Measurements from ENCODE around the gene NOTCH2. TPM values are rescaled to one million over a fixed set of nuclear protein-coding genes. Genes with fewer than 3 reads are reported as not detected.

Gene NOTCH2
- total RNA-seq, 1 donor from 2014 or later, result 3.5 TPM

- no peaks in the 10 kb centered on the region for H3K27me3 Mint-ChIP-seq (ENCODE audit: unreplicated experiment)
- H3K4me1 Mint-ChIP-seq (ENCODE audit: low read depth, unreplicated experiment), result no peaks in the 10 kb centered on the region
Observed at GRCh38 chr1:119933397-119933796, 136.1 kb downstream of the NOTCH2 start.

GRCh38 chr1:119929643-119930315 is 139.7 kb downstream of the NOTCH2 start:
- Mint-ChIP-seq H3K4me3 (ENCODE audit: unreplicated experiment) (no peak overlapping the region), H3K4me1 (ENCODE audit: low read depth, unreplicated experiment) (no peaks in the 10 kb centered on the region), H3K9me3 (ENCODE audit: unreplicated experiment) (peaks cover 3% of the 10 kb centered on the region), H3K27ac (ENCODE audit: unreplicated experiment) (no peak overlapping the region), H3K27me3 (ENCODE audit: unreplicated experiment) (no peaks in the 10 kb centered on the region), H3K36me3 (ENCODE audit: unreplicated experiment) (peaks cover 8% of the 10 kb centered on the region)
- TF ChIP-seq, protein P1, sequence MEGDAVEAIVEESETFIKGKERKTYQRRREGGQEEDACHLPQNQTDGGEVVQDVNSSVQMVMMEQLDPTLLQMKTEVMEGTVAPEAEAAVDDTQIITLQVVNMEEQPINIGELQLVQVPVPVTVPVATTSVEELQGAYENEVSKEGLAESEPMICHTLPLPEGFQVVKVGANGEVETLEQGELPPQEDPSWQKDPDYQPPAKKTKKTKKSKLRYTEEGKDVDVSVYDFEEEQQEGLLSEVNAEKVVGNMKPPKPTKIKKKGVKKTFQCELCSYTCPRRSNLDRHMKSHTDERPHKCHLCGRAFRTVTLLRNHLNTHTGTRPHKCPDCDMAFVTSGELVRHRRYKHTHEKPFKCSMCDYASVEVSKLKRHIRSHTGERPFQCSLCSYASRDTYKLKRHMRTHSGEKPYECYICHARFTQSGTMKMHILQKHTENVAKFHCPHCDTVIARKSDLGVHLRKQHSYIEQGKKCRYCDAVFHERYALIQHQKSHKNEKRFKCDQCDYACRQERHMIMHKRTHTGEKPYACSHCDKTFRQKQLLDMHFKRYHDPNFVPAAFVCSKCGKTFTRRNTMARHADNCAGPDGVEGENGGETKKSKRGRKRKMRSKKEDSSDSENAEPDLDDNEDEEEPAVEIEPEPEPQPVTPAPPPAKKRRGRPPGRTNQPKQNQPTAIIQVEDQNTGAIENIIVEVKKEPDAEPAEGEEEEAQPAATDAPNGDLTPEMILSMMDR (IDR thresholded peaks at IDR 0.05; ENCODE audit: partially characterized antibody, unreplicated experiment), result no peak
- DNase-seq, result no peak

More at GRCh38 chr1:119933397-119933796, 136.1 kb downstream of the NOTCH2 start:
- H3K36me3 Mint-ChIP-seq (ENCODE audit: unreplicated experiment), result peaks cover 8% of the 10 kb centered on the region
- TF ChIP-seq, protein P1 (IDR thresholded peaks at IDR 0.05; ENCODE audit: partially characterized antibody, unreplicated experiment), result no peak
- no peak overlapping the region for H3K27ac Mint-ChIP-seq (ENCODE audit: unreplicated experiment)
- H3K9me3 Mint-ChIP-seq (ENCODE audit: unreplicated experiment), result peaks cover 3% of the 10 kb centered on the region
- no peak for DNase-seq
- H3K4me3 Mint-ChIP-seq (ENCODE audit: unreplicated experiment), result no peak overlapping the region

DNA sequence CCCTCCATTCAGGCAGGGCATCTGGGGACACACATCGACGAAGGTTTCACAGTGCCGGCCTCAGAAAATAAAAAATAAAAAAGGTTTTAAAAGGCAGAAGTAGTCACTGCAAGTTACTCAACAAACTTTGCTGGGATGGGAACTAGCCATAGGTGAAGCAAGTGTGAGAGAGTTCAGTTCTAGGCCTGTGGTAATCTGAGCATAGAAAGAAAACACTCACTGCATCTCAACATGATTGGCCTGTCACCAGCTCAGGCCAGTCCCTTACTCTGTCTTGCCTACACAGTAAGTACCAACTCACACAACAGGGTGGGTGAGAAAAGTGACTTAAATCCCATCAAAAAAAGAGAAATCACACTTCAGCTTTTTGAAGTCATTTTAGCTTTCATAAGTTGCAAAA is 142.9 kb downstream of the NOTCH2 start:
- Mint-ChIP-seq H3K27ac (ENCODE audit: unreplicated experiment) (no peak overlapping the region), H3K4me3 (ENCODE audit: unreplicated experiment) (no peak overlapping the region), H3K9me3 (ENCODE audit: unreplicated experiment) (no peaks in the 10 kb centered on the region), H3K4me1 (ENCODE audit: low read depth, unreplicated experiment) (no peaks in the 10 kb centered on the region), H3K27me3 (ENCODE audit: unreplicated experiment) (no peaks in the 10 kb centered on the region), H3K36me3 (ENCODE audit: unreplicated experiment) (no peaks in the 10 kb centered on the region)
- TF ChIP-seq, protein P1 (IDR thresholded peaks at IDR 0.05; ENCODE audit: partially characterized antibody, unreplicated experiment), result no peak
- DNase-seq, result no peak

GRCh38 chr1:119924948-119925898 is 144.2 kb downstream of the NOTCH2 start:
- no peak overlapping the region for H3K27ac Mint-ChIP-seq (ENCODE audit: unreplicated experiment)
- no peaks in the 10 kb centered on the region for H3K27me3 Mint-ChIP-seq (ENCODE audit: unreplicated experiment)
- no peaks in the 10 kb centered on the region for H3K9me3 Mint-ChIP-seq (ENCODE audit: unreplicated experiment)
- no peak for DNase-seq
- H3K36me3 Mint-ChIP-seq (ENCODE audit: unreplicated experiment), result no peaks in the 10 kb centered on the region
- TF ChIP-seq, protein P1 (IDR thresholded peaks at IDR 0.05; ENCODE audit: partially characterized antibody, unreplicated experiment), result no peak
- no peak overlapping the region for H3K4me3 Mint-ChIP-seq (ENCODE audit: unreplicated experiment)
- no peaks in the 10 kb centered on the region for H3K4me1 Mint-ChIP-seq (ENCODE audit: low read depth, unreplicated experiment)

All from glutamatergic neuron (in vitro differentiated cells).